NCI-H69 (cell line): ENCODE measurements around the gene ACVR1.
"Not testable (repeated sequence)": the region's sequence is repeated elsewhere in the genome, so short reads cannot be mapped to it uniquely, and the experiment has no call there.

Source experiments
- DNase-seq: peaks from one replicate; lab custom pipeline; 2025; lab: John Stamatoyannopoulos, UW

The ACVR1 gene

GRCh38 chr2:157830266-157830665 is 45.9 kb downstream of the ACVR1 start:
- no peak for DNase-seq

- no peak for DNase-seq
Observed at GRCh38 chr2:157827377-157827776, 48.8 kb downstream of the ACVR1 start.

GRCh38 chr2:157826644-157827043 is 49.5 kb downstream of the ACVR1 start:
- not testable (repeated sequence) for DNase-seq

- DNase-seq: no peak
Observed at GRCh38 chr2:157825885-157826284, 50.2 kb downstream of the ACVR1 start.

- DNase-seq: no peak
Observed at GRCh38 chr2:157822993-157823392, 53.1 kb downstream of the ACVR1 start.

GRCh38 chr2:157822533-157822932 is 53.6 kb downstream of the ACVR1 start:
- DNase-seq: no peak

- DNase-seq: no peak
Observed at GRCh38 chr2:157821519-157822131, 54.5 kb downstream of the ACVR1 start.

GRCh38 chr2:157820193-157820592 is 55.9 kb downstream of the ACVR1 start:
- no peak for DNase-seq

- DNase-seq: no peak
Observed at GRCh38 chr2:157819761-157820160, 56.4 kb downstream of the ACVR1 start.

GRCh38 chr2:157818227-157818626 is 57.9 kb downstream of the ACVR1 start:
- no peak for DNase-seq

- DNase-seq: no peak
Observed at GRCh38 chr2:157815421-157815820, 60.7 kb downstream of the ACVR1 start.

GRCh38 chr2:157813467-157813866 is 62.7 kb downstream of the ACVR1 start:
- no peak for DNase-seq

- DNase-seq: no peak
Observed at GRCh38 chr2:157810037-157810436, 66.1 kb downstream of the ACVR1 start.

GRCh38 chr2:157809212-157809611 is 66.9 kb downstream of the ACVR1 start:
- DNase-seq: peak; percentile 8

GRCh38 chr2:157808421-157808820 is 67.7 kb downstream of the ACVR1 start:
- DNase-seq: no peak

GRCh38 chr2:157806426-157807077 is 69.6 kb downstream of the ACVR1 start:
- peak; percentile 25 for DNase-seq

GRCh38 chr2:157805519-157805918 is 70.6 kb downstream of the ACVR1 start:
- no peak for DNase-seq

- DNase-seq: no peak
Observed at GRCh38 chr2:157804355-157804754, 71.8 kb downstream of the ACVR1 start.

- no peak for DNase-seq
Observed at GRCh38 chr2:157803952-157804351, 72.2 kb downstream of the ACVR1 start.

- DNase-seq: no peak
Observed at GRCh38 chr2:157803476-157803875, 72.7 kb downstream of the ACVR1 start.

- no peak for DNase-seq
Observed at GRCh38 chr2:157800838-157801495, 75.2 kb downstream of the ACVR1 start.

- DNase-seq: no peak
Observed at GRCh38 chr2:157793053-157793612, 83.0 kb downstream of the ACVR1 start.
